Measurements from ENCODE around the gene ATP10B. TPM values are rescaled to one million over a fixed set of nuclear protein-coding genes. Genes with fewer than 3 reads are reported as not detected.

ATP10B gene
- polyA plus RNA-seq, 1 donor (not counting 4 experiments of a cell fraction or from before 2014, with no cell fraction given): 0.25 TPM

DNA sequence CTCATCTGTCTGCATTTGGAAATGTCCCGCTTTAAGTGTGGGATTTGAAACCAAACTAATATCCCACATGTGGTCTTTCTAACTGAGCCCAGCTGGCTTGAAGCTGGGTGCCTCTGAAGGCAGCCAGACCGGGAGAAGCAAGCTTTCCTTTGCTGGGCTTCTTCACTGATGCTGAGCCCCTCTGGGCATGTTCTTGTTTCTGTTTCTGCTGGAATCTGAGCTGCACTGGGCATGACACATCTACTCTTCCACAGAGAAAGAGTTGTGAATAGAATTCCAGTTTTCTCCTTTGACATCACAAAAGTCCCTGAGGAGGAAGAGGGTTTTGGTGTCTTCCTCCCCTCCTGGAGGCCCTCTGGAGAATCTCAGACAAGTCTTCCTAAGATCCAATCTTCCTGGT is 179.5 kb downstream of the ATP10B start:
- dilution Hi-C loops (cut with MboI; ENCODE audit: extremely low pct_ligation_motif_present, low sequenced_read_pairs): no loop called here
- Histone ChIP-seq H3K9ac (ENCODE audit: control insufficient read depth, extremely low read depth, insufficient read depth, low read length) (no peak overlapping the region), H3K79me2 (ENCODE audit: control insufficient read depth, insufficient read depth, low read length) (no peaks in the 10 kb centered on the region), H3K4me2 (ENCODE audit: control insufficient read depth, extremely low read depth, insufficient read depth, low read depth, low read length) (no peak overlapping the region), H3K27ac (ENCODE audit: control insufficient read depth, insufficient read depth, low read length) (no peak overlapping the region), H3K36me3 (ENCODE audit: control insufficient read depth in 2 of 2, extremely low read depth in 1 of 2, insufficient read depth in 2 of 2, low read length in 2 of 2) (no peaks in the 10 kb centered on the region), H3K4me3 (ENCODE audit: control insufficient read depth in 2 of 3, extremely low read depth in 1 of 3, insufficient read depth in 2 of 3, low read depth in 1 of 3, low read length in 3 of 3) (no peak overlapping the region), H3K9me3 (ENCODE audit: control insufficient read depth, low read depth, low read length) (no peaks in the 10 kb centered on the region), H2AFZ (ENCODE audit: control insufficient read depth, low read length) (no peak overlapping the region), H4K20me1 (ENCODE audit: control insufficient read depth, extremely low read depth, insufficient read depth, low read length) (no peaks in the 10 kb centered on the region), H3K4me1 (ENCODE audit: control insufficient read depth, extremely low read depth, insufficient read depth, low read length) (no peaks in the 10 kb centered on the region), H3K27me3 (ENCODE audit: control insufficient read depth, extremely low read depth, insufficient read depth, low read length) (no peaks in the 10 kb centered on the region), H3K9me1 (ENCODE audit: control insufficient read depth, extremely low read depth, insufficient read depth, low read length) (no peaks in the 10 kb centered on the region)
- no peak for FAIRE-seq
- TF ChIP-seq, protein P1, sequence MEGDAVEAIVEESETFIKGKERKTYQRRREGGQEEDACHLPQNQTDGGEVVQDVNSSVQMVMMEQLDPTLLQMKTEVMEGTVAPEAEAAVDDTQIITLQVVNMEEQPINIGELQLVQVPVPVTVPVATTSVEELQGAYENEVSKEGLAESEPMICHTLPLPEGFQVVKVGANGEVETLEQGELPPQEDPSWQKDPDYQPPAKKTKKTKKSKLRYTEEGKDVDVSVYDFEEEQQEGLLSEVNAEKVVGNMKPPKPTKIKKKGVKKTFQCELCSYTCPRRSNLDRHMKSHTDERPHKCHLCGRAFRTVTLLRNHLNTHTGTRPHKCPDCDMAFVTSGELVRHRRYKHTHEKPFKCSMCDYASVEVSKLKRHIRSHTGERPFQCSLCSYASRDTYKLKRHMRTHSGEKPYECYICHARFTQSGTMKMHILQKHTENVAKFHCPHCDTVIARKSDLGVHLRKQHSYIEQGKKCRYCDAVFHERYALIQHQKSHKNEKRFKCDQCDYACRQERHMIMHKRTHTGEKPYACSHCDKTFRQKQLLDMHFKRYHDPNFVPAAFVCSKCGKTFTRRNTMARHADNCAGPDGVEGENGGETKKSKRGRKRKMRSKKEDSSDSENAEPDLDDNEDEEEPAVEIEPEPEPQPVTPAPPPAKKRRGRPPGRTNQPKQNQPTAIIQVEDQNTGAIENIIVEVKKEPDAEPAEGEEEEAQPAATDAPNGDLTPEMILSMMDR (optimal IDR thresholded peaks at IDR 0.05 in 1 of 3, IDR thresholded peaks at IDR 0.05 in 1 of 3, conservative IDR thresholded peaks at IDR 0.05 in 1 of 3; ENCODE audit: extremely low read depth in 1 of 3, insufficient read depth in 2 of 3, low read length in 3 of 3): no peak
- TF ChIP-seq EZH2 (IDR thresholded peaks at IDR 0.05; ENCODE audit: low read length): no peak
- no peak for DNase-seq (ENCODE audit: low read depth, low spot score)

DNA sequence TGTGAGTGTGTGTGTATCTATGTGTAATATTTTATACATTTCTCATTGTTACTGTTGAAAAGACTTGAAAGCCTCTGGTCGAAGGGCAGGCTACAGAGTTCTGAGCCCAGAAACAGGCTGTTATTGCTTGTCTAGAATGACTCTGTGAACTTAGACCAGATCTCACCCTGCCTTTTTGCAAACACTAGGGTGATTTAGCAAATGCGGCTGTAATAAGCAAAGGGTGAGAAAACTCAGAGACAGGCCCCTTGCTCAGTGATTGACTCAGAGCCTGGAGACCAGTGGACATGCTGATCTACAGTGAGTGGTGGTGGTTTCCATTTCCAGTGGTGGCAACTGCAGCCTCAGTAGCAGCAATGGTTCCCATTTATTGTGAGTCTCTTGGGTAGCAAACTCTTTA is 183.7 kb downstream of the ATP10B start:
- H3K36me3 ChIP-seq (ENCODE audit: control insufficient read depth in 2 of 2, extremely low read depth in 1 of 2, insufficient read depth in 2 of 2, low read length in 2 of 2): no peaks in the 10 kb centered on the region
- H3K27ac ChIP-seq (ENCODE audit: control insufficient read depth, insufficient read depth, low read length): no peak overlapping the region
- no peaks in the 10 kb centered on the region for H3K4me1 ChIP-seq (ENCODE audit: control insufficient read depth, extremely low read depth, insufficient read depth, low read length)
- H2AFZ ChIP-seq (ENCODE audit: control insufficient read depth, low read length): no peak overlapping the region
- no peak overlapping the region for H3K4me2 ChIP-seq (ENCODE audit: control insufficient read depth, extremely low read depth, insufficient read depth, low read depth, low read length)
- H3K9me1 ChIP-seq (ENCODE audit: control insufficient read depth, extremely low read depth, insufficient read depth, low read length): no peaks in the 10 kb centered on the region
- FAIRE-seq: no peak
- no peak overlapping the region for H3K4me3 ChIP-seq (ENCODE audit: control insufficient read depth in 2 of 3, extremely low read depth in 1 of 3, insufficient read depth in 2 of 3, low read depth in 1 of 3, low read length in 3 of 3)
- no peak for DNase-seq (ENCODE audit: low read depth, low spot score)
- no peaks in the 10 kb centered on the region for H3K27me3 ChIP-seq (ENCODE audit: control insufficient read depth, extremely low read depth, insufficient read depth, low read length)
- no peaks in the 10 kb centered on the region for H4K20me1 ChIP-seq (ENCODE audit: control insufficient read depth, extremely low read depth, insufficient read depth, low read length)
- H3K9me3 ChIP-seq (ENCODE audit: control insufficient read depth, low read depth, low read length): no peaks in the 10 kb centered on the region
- H3K79me2 ChIP-seq (ENCODE audit: control insufficient read depth, insufficient read depth, low read length): no peaks in the 10 kb centered on the region
- H3K9ac ChIP-seq (ENCODE audit: control insufficient read depth, extremely low read depth, insufficient read depth, low read length): no peak overlapping the region
- no peak for TF ChIP-seq EZH2 (IDR thresholded peaks at IDR 0.05; ENCODE audit: low read length)
- TF ChIP-seq, protein P1 (optimal IDR thresholded peaks at IDR 0.05 in 1 of 3, IDR thresholded peaks at IDR 0.05 in 1 of 3, conservative IDR thresholded peaks at IDR 0.05 in 1 of 3; ENCODE audit: extremely low read depth in 1 of 3, insufficient read depth in 2 of 3, low read length in 3 of 3): no peak
- dilution Hi-C loops (cut with MboI; ENCODE audit: extremely low pct_ligation_motif_present, low sequenced_read_pairs): no loop called here

Data from keratinocyte (primary cell).